OCI-LY3 (cell line): ENCODE results near the gene HPGDS.

Source experiments
- CTCF ChIP-seq: fragments of 200-600, 300-600 bp; sonication (generic); IDR thresholded peaks from 2 replicates; pipeline ENCODE4 v1.5.1; 2014; ENCODE audit warnings: antibody characterized with exemption, low read length, low read depth
- EZH2phosphoT487 ChIP-seq: fragments of 200-600 bp; shearing (Covaris generic); IDR thresholded peaks from 2 replicates; pipeline ENCODE4 v1.6.1; 2018; ENCODE audit warnings: antibody characterized with exemption, mixed run types, low read depth

GRCh38 chr4:94341481-94342370 lies 910 bp downstream of the HPGDS start:
- TF ChIP-seq CTCF (no peak), EZH2phosphoT487 (no peak)
